ENCODE measurements around the gene SLC29A3.

- TF ChIP-seq TEAD4 (IDR thresholded peaks at IDR 0.05; ENCODE audit: low read depth, low read length), result no peak
- no peak for TF ChIP-seq EP300 (IDR thresholded peaks at IDR 0.05; ENCODE audit: borderline replicate concordance in 1 of 2, low read depth in 2 of 2, low read length in 2 of 2)
- no peak for TF ChIP-seq POU5F1 (IDR thresholded peaks at IDR 0.05; ENCODE audit: low read depth, low read length)
- TF ChIP-seq GABPA (IDR thresholded peaks at IDR 0.05; ENCODE audit: borderline replicate concordance, insufficient read depth, low read length), result no peak
- TF ChIP-seq CTCF (IDR thresholded peaks at IDR 0.05; ENCODE audit: control extremely low read depth in 1 of 3, insufficient read depth in 1 of 3, low read depth in 1 of 3, low read length in 3 of 3), result no peak
- no peak for TF ChIP-seq POLR2A (IDR thresholded peaks at IDR 0.05; ENCODE audit: control extremely low read depth in 1 of 2, low read depth in 2 of 2, low read length in 2 of 2)
- no peak for TF ChIP-seq HDAC2 (IDR thresholded peaks at IDR 0.05; ENCODE audit: borderline replicate concordance in 1 of 2, low read depth in 2 of 2, low read length in 2 of 2)
- no peak for TF ChIP-seq BCL11A (IDR thresholded peaks at IDR 0.05; ENCODE audit: low read depth in 2 of 2, low read length in 2 of 2)
- TF ChIP-seq USF2 (IDR thresholded peaks at IDR 0.05; ENCODE audit: low read length), result no peak
- TF ChIP-seq ATF2 (IDR thresholded peaks at IDR 0.05; ENCODE audit: low read length), result no peak
Observed at GRCh38 chr10:71368176-71368575, 49.1 kb downstream of the SLC29A3 start.

Measured in H1 (cell line).